Liver (tissue), 9 donors: Measurements from ENCODE around the gene SUCLG2. TPM values are rescaled to one million over a fixed set of nuclear protein-coding genes. Genes with fewer than 3 reads are reported as not detected.
A peak's percentile ranks its signal among the peaks of the same experiment; 100 is the strongest.

Source experiments
- DNase-seq: peaks from one replicate; pipeline ENCODE4 v3.0.0-alpha.2; 2017; ENCODE audit warnings: low spot score
- H3K27ac ChIP-seq, 2 donors: one replicate each; pipeline ENCODE4 v1.7.0; 2013; ENCODE audit warnings: inconsistent platforms in 2 of 2, low read length in 2 of 2, control low read depth in 1 of 2, low read depth in 1 of 2, mild to moderate bottlenecking in 1 of 2
- H3K27me3 ChIP-seq, 4 donors: one replicate each; pipeline versions ENCODE4 v1.6.1 to v1.7.0; 2013; ENCODE audit warnings: low read length in 3 of 4, inconsistent platforms in 1 of 4, mild to moderate bottlenecking in 1 of 4, moderate library complexity in 1 of 4; ENCODE audit not compliant: control insufficient read depth in 4 of 4, insufficient read depth in 4 of 4
- H3K36me3 ChIP-seq, 4 donors: one replicate each; pipeline versions ENCODE4 v1.6.1 to v1.7.0; 2013; ENCODE audit warnings: low read length in 3 of 4, mild to moderate bottlenecking in 3 of 4, low read depth in 1 of 4, moderate library complexity in 1 of 4; ENCODE audit not compliant: control insufficient read depth in 4 of 4, insufficient read depth in 3 of 4
- H3K4me1 ChIP-seq, 4 donors: one replicate each; pipeline versions ENCODE4 v1.6.1 to v1.7.0; 2013; ENCODE audit warnings: low read length in 3 of 4, mild to moderate bottlenecking in 3 of 4, moderate library complexity in 1 of 4; ENCODE audit not compliant: control insufficient read depth in 4 of 4, insufficient read depth in 4 of 4
- H3K4me3 ChIP-seq, 3 donors: one replicate each; pipeline versions ENCODE4 v1.6.1 to v1.7.0; 2013; ENCODE audit warnings: low read length in 3 of 3, control low read depth in 1 of 3, low read depth in 1 of 3, mild to moderate bottlenecking in 1 of 3
- H3K9ac ChIP-seq, 2 donors: one replicate each; pipeline ENCODE4 v1.7.0; 2013; ENCODE audit warnings: low read length in 2 of 2, mild to moderate bottlenecking in 2 of 2, moderate library complexity in 2 of 2, control low read depth in 1 of 2, low read depth in 1 of 2
- H3K9me3 ChIP-seq, 4 donors: one replicate each; pipeline versions ENCODE4 v1.6.1 to v1.7.0; 2013; ENCODE audit warnings: low read length in 3 of 4; ENCODE audit not compliant: control insufficient read depth in 4 of 4
- ATF3 ChIP-seq: IDR thresholded peaks from 2 replicates; pipeline ENCODE4 v1.6.1; 2016; ENCODE audit warnings: antibody characterized with exemption
- CTCF ChIP-seq: fragments of 150-350 bp; IDR thresholded peaks from 2 replicates; pipeline ENCODE4 v1.5.1; 2017; ENCODE audit warnings: improper control_type of control experiment, low read depth, low read length; ENCODE audit not compliant: missing input control
- EGR1 ChIP-seq, 2 donors: IDR thresholded peaks; 2 replicates each; pipeline ENCODE4 v1.6.1; 2016 to 2018; ENCODE audit warnings: antibody characterized with exemption in 2 of 2, low read depth in 2 of 2
- FOXA1 ChIP-seq: IDR thresholded peaks from 2 replicates; pipeline ENCODE4 v1.6.1; 2016; ENCODE audit warnings: antibody characterized with exemption
- FOXA2 ChIP-seq: IDR thresholded peaks from 2 replicates; pipeline ENCODE4 v1.6.1; 2016; ENCODE audit warnings: antibody characterized with exemption
- GABPA ChIP-seq, 2 donors: IDR thresholded peaks in 1 of 2; conservative IDR thresholded peaks in 1 of 2; 2 replicates each; pipeline ENCODE4 v1.6.1; 2016; ENCODE audit warnings: antibody characterized with exemption in 2 of 2, mild to moderate bottlenecking in 1 of 2, moderate library complexity in 1 of 2
- HNF4A ChIP-seq, 2 donors: conservative IDR thresholded peaks; 2 replicates each; pipeline ENCODE4 v1.6.1; 2016; ENCODE audit warnings: antibody characterized with exemption in 2 of 2, mild to moderate bottlenecking in 2 of 2
- HNF4G ChIP-seq: IDR thresholded peaks from 2 replicates; pipeline ENCODE4 v1.6.1; 2016; ENCODE audit warnings: antibody characterized with exemption
- JUND ChIP-seq, 2 donors: IDR thresholded peaks; 2 replicates each; pipeline ENCODE4 v1.6.1; 2016; ENCODE audit warnings: antibody characterized with exemption in 2 of 2
- MAX ChIP-seq: IDR thresholded peaks from 2 replicates; pipeline ENCODE4 v1.6.1; 2016; ENCODE audit warnings: antibody characterized with exemption
- NR2F2 ChIP-seq: IDR thresholded peaks from 2 replicates; pipeline ENCODE4 v1.6.1; 2016; ENCODE audit warnings: antibody characterized with exemption
- RAD21 ChIP-seq, 2 donors: IDR thresholded peaks; 2 replicates each; pipeline ENCODE4 v1.6.1; 2016; ENCODE audit warnings: antibody characterized with exemption in 2 of 2, mild to moderate bottlenecking in 2 of 2
- REST ChIP-seq: IDR thresholded peaks from 2 replicates; pipeline ENCODE4 v1.6.1; 2016; ENCODE audit warnings: antibody characterized with exemption, mild to moderate bottlenecking
- RXRA ChIP-seq, 2 donors: IDR thresholded peaks; 2 replicates each; pipeline ENCODE4 v1.6.1; 2017 to 2018; ENCODE audit warnings: antibody characterized with exemption in 2 of 2, mild to moderate bottlenecking in 1 of 2
- SP1 ChIP-seq: IDR thresholded peaks from 2 replicates; pipeline ENCODE4 v1.6.1; 2018; ENCODE audit warnings: antibody characterized with exemption, mild to moderate bottlenecking
- TAF1 ChIP-seq: conservative IDR thresholded peaks from 2 replicates; pipeline ENCODE4 v1.6.1; 2016; ENCODE audit warnings: antibody characterized with exemption, mild to moderate bottlenecking
- YY1 ChIP-seq: IDR thresholded peaks from 2 replicates; pipeline ENCODE4 v1.6.1; 2016; ENCODE audit warnings: antibody characterized with exemption, mild to moderate bottlenecking
- ZBTB33 ChIP-seq: IDR thresholded peaks from 2 replicates; pipeline ENCODE4 v1.6.1; 2016; ENCODE audit warnings: antibody characterized with exemption
- WGBS: extraction: QIAGEN DNeasy Blood & Tissue Kit; methylation state at CpG from one replicate; pipeline ENCODE4 v1.1.7; 2013; 5-methylcytosine and 5-hydroxymethylcytosine counted together
- polyA plus RNA-seq, 2 donors: library from polyadenylated mRNA; stranded (reverse) in 1 of 2; unstranded in 1 of 2; fragments of 200-250 nt in 1 of 2; fragments of >200 nt in 1 of 2; fragmentation: Nextera tagmentation in 1 of 2; extraction: Ambion mirVana in 1 of 2; gene quantifications; one replicate each; pipeline versions ENCODE4 v1.2.1 to v1.2.3, GENCODE V29; 2013 to 2015
- total RNA-seq, 2 donors: library from RNA; depleted of rRNA; stranded (reverse); fragments of >200 nt; gene quantifications; one replicate each; pipeline ENCODE4 v1.2.3, GENCODE V29; 2014
- donor health status: healthy.
- donor health status: healthy.
- donor health status: healthy.
- donor health status: healthy.
- donor health status: healthy.

SUCLG2 gene
- total and polyA plus RNA-seq, 4 donors = 45.3 to 114 (median 92.8) TPM

GRCh38 chr3:67653425-67654098 lies 850 bp downstream of the SUCLG2 start (continued):
- TF ChIP-seq CTCF = no peak

- Histone ChIP-seq H3K9ac (no peak overlapping the region), H3K4me1 (peaks cover 14 to 70% (median 49%) of the 10 kb centered on the region in 4 donors), H3K27me3 (no peaks in the 10 kb centered on the region), H3K4me3 (peak overlapping the region in 1 of 3 donors; percentile 12), H3K36me3 (no peaks in the 10 kb centered on the region), H3K27ac (peak overlapping the region; percentile 50 to 81), H3K9me3 (no peaks in the 10 kb centered on the region)
- no peak for DNase-seq
- TF ChIP-seq NR2F2 (no peak), HNF4G (no peak), RXRA (IDR thresholded peaks at IDR 0.05) (peak; percentile 48 to 73), REST (no peak), FOXA2 (no peak), TAF1 (no peak), EGR1 (IDR thresholded peaks at IDR 0.05; ENCODE audit: low read depth in 2 of 2) (no peak), FOXA1 (no peak), CTCF (no peak), HNF4A (conservative IDR thresholded peaks at IDR 0.05) (peak; percentile 38 to 66), ATF3 (no peak), JUND (IDR thresholded peaks at IDR 0.05) (no peak), MAX (no peak), YY1 (peak; percentile 77), RAD21 (IDR thresholded peaks at IDR 0.05) (no peak), GABPA (IDR thresholded peaks at IDR 0.05 in 1 of 2, conservative IDR thresholded peaks at IDR 0.05 in 1 of 2) (no peak), ZBTB33 (no peak), SP1 (peak; percentile 37)
- 19% methylated on average over 2 of the region's 2 CpGs for WGBS
These were observed 4.3 kb downstream of the SUCLG2 start for GRCh38 chr3:67650084-67650483.
